Measurements from ENCODE around the gene NDUFB10. TPM values are rescaled to one million over a fixed set of nuclear protein-coding genes. Genes with fewer than 3 reads are reported as not detected.
"Not testable (repeated sequence)": the region's sequence is repeated elsewhere in the genome, so short reads cannot be mapped to it uniquely, and the experiment has no call there.

NDUFB10 gene
- 206 and 240 TPM in 2 replicates for total RNA-seq (2014; rRNA removed; shearing (Covaris generic))
- polyA plus RNA-seq (2014; cell fraction: nucleus; rRNA removed) = 353 and 492 TPM in 2 replicates

DNA sequence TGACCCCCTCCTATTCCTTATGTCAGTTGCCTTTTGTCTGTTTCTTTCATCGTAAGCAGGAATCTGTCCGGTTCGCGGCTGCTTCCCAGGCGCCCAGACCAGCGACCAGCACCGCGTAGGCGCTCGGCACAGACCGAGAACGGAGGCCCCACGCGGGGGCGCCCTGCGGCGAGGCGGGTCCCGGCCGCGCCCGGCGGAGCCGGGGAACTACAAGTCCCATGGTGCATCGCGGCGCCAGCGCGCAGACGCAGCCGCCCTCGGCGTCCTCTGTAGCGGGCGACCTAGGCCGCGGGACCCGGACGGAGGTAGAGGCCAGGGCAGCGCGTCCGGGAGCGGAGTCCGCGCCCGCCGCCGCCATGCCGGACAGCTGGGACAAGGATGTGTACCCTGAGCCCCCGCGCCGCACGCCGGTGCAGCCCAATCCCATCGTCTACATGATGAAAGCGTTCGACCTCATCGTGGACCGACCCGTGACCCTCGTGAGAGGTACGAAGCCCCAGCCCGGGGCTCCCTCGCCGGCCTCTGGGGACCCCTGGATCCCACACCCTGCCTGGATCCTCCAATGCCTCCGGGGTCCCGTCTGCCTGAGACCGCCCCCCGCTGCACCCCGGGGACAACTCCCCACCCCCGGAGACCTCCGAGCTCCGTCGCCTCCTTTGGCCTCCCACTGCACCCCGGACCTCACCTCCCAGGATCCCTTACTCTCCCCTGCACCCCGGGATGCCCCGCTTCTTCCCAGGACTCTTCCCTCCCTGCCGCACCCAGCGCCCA lies at the start of gene NDUFB10:
NDUFB10 (plus strand) TSS at position 270 of the 771 bp plus-strand sequence; CDS start at position 357, 87 bp downstream.
- DNase-seq (ENCODE audit: extremely low read depth, low read depth) = peak; percentile 89

DNA sequence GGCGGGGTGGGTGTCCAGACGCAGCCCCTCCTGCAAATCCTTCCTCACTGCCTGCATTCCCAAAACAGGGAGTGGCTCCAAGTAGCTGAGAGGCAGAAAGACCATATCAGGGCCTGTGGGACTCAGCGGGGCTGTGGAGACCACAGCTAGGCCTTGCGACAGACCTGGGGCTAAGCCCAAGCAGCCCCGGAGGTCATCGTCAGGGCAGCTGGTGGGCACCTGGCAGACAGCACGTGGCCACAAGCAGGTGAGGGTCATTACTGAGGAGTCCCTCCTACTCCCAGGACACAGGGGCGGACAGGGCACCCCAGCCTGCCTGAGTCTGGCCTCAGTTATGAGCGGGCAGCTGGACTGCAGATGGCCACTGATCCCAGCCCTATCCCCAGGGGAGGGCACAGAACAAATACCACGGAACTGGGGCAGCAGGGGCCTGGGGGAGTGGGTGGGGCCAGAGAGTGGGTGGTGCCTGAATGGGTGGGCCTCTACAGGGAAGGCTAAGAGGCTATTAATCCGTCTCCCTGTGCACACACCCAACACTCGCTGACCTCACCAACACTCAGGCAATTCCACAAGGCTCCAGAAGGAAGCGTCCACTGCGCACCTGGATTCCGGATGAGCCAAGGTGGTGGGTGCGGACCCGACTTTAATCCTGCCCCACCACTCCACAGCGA lies 49.6 kb upstream of the NDUFB10 start:
- no peak for DNase-seq (ENCODE audit: extremely low read depth, low read depth)

DNA sequence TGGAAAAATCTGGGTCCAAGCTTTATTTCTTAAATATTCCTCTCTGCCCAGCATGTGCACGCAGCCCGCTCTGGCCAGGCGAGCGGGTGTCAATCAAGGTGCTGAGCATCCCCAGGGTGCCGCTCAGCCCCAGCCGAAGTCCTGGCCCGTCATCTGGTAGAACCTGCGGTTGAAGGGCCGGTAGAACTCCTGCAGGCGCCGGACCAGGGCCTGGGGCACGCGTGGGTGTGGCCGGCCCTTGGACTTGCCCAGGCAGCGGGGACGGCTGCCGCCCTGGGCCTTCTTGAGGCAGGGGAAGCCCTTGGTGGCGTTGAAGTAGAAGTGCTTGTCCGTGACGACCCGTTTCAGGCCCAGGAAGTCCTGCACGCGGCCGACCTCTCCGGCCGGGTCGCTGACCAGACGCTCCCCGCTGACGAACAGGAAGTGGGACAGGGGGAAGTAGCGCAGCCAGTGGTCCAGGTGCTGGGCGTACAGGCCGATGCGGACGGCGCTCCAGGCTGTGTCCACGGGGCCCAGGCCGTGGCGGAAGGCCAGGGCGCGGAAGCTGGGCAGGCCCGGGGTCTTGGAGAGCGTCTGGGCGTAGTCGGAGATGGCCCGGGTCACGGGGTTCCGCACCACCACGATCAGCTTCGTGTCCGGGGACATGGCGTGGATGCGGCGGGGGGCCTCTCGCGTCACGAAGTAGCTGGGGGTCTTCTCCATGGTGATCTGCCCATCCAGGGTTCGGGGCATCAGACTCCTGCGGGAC lies 47.7 kb upstream of the NDUFB10 start:
- no peak for DNase-seq (ENCODE audit: extremely low read depth, low read depth)

DNA sequence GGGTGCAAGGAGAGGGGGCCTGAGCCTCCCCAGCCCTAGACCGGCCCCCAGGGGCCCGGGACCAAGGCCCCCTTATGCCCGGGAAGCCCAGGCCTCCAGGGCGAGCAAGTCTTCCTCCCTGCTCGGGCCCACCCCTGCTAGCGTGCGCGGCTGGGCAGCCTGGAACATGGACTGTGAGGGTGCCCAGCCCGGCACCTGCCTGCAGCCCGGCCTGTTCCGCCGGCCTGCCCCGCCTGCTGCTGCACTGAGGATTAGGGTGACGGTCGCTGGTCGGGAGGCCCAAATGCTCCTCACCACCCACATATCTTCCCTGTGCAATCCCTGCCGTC lies 47.2 kb upstream of the NDUFB10 start:
- no peak for DNase-seq (ENCODE audit: extremely low read depth, low read depth)

DNA sequence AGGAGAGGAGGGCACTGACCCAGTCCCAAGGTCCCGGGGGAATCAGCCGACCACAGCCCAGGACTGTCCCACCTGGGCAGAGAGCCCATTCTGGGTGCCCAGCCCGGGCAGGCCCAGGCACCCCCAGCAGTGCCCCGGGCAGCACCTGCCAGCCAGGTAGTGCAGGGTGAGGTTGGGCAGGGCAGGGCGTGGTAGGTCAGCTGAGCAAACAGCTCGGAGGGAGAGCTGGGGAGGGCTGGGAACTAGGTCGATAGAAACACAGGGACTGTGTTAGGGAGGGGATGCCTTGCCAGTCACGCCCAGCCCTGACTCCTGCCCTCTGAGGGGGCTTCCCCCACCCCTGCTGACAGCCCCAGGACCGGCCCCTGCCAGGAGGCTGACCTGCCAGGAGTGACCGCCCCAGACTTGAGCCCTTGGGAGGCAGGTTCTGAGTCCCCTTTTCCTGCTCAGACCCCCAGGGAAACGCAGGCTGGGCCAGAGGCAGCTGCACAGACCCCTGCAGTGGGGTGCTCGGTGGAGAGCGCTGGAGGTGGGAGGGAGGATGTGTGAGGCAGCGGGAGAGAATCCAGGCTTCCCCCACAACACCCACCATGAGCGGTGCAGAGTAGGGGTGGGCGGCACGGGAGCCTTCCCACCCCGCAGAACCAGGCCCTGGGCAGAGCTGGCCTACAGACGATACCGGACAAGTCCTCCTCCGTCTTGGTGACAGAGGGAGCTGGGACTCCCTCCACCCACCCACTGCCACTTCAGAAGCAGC lies 45.8 kb upstream of the NDUFB10 start:
- DNase-seq (ENCODE audit: extremely low read depth, low read depth) = no peak

DNA sequence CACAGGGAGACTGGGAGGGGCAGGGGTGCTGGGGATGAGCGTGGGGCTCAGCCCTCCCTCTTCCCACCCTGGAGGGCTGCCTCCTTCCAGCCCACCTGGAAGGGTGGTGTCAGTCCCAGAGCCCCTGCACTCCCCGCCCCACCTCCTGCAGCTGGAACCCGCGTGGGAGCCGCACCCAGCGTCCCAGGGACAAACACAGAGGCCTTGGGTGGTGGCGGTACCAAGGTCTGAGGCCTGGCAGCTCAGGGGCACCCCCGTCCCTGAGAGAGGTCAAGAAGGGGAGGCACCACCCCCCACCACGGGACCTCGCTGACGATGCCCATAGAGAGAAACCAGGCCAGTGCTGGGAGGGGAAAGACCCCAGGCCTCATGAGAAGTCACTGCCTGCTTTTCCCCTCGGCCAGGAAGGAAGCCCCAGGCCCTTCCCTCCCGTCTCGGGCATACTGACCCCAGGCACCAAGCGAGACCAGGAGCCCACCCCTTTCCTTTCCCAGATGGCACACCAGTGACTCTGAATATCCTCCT lies 45.2 kb upstream of the NDUFB10 start:
- no peak for DNase-seq (ENCODE audit: extremely low read depth, low read depth)

DNA sequence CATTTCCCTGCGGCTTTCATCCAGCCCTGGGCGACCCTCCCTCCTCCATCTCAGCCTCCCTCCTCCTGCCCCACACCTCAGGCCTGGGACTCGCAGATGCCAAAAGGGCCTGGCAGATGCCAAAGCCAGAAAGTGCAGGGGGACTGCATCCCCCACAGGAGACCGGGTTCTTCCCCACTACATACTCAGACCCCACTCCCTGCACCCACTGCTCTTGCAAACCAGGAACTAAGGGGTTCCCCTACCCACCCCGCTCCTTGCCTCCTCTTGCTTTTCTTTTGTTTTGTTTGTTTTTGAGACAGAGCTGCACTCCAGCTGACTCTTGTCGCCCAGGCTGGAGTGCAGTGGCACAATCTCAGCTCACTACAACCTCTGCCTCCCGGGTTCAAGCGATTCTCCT lies 44.4 kb upstream of the NDUFB10 start:
- no peak for DNase-seq (ENCODE audit: extremely low read depth, low read depth)

DNA sequence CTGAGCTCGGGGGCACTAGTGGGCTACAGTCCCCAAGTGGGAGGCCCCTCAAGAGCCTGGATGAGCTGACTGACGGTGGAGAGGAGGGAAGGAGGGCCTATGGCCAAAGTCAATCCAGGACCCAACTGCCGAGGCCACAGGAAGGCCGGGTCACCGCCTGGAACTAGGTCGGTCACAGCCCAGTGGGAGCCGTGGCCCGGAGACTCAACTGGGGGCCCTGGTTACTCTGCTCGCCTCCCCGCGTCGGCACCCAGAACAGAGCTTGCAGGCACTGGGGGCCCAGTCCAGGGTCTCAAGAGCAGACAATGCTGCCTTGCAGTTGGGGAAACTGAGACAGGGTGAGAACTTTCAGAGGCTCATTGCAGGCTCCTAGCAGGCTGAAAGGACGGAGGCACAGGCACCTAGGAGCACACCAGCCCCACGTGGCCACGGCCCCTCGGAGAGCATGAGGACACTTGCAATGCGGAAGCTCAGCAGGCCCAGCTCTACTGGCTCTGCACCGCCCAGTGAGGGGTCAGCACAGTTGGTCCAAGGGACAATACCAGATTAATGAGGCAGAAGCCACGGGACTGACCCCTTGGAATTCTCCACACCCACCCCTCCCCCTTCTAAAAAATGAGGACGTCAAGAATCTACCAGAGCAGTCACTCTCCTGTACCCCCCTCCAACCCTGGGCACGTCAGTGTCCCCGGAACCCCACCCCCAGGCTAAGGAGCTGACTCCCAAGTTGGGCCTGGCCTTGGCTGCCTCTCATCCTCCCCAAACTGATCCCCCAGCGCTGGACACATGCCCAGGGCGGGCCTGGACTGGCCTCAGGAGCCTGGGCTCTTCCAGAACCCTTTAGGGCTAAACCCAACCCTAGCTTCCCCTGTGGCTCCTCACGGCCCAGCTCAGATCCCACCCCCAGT lies 43.4 kb upstream of the NDUFB10 start:
- no peak for DNase-seq (ENCODE audit: extremely low read depth, low read depth)

DNA sequence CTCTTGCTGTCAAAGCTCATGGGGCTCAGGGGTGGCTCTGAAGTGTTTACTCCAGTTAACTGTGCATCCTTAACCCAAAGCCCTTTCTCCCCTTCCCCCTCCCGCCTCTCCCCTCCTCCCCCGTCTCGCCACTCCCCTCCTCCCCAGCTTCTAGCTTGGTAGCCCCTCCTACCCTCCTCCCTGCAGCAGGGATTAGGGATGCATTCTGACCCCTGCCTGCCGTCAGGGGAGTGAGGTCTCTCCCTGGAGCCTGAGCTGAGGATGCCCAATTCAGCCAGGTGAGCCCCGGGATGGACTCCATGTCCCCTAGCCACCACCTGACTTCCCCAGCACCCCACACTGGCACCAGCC lies 42.7 kb upstream of the NDUFB10 start:
- no peak for DNase-seq (ENCODE audit: extremely low read depth, low read depth)

DNA sequence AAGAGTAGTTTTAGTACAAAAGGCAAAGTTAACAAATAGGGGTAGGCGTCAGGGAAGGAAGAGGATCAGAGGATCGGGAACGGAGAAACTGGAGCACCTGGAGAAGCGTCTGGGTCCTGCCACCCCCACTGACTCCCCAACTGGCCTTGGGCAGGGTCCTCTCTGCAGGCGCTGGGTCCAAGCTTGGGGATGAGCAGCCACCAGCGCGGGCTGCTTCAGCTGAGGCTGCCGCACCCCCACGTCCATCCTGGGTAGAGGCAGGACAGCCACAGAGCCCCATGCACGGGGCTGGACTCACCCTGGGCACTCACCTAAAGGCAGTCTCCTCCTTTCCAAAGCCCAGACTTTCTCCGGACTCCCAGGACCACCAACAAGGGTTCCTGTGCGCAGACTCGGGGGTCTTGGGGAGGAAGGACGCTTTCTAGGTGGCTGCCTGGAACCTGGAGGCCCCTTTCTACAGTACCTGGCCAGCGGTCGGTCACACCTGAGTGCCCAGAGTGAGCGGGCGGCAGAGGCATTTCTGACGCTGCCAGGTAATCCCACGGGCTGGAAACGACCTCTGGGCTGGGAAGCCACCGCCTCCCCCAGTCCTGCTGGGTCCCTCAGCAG lies 42.2 kb upstream of the NDUFB10 start:
- DNase-seq (ENCODE audit: extremely low read depth, low read depth) = no peak

DNA sequence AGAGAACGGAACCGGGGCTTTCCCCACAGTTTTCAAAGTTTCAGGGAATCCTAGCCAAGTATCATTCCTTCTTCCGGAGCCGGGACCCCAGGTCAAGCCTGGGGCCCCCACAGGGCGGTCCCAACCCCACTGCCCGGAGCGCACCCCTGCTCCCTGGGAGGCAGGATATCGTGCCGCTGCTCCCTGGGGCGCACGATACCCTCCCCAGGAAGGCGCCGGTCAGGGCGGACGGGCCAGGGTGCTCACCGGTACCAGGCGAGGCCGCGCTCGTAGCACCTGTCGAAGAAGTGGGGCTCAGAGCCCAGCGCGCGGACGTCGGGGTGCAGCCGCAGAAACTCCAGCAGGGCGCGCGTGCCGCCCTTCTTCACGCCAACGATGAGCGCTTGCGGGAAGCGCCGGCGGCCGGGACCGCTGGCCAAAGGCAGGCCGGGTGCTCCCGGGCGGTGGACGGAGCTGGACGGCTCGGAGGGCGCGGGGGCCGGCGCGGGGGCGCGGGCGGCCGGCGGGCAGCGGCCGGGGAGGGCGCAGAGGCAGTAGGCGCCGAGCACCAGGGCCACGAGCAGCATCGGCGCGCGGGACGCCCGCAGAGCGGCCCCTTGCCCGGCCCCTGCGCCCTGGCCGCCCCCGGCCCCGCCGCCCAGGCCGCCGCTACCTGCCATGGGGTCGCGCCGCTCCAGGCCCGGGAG lies 41.5 kb upstream of the NDUFB10 start:
- no peak for DNase-seq (ENCODE audit: extremely low read depth, low read depth)

DNA sequence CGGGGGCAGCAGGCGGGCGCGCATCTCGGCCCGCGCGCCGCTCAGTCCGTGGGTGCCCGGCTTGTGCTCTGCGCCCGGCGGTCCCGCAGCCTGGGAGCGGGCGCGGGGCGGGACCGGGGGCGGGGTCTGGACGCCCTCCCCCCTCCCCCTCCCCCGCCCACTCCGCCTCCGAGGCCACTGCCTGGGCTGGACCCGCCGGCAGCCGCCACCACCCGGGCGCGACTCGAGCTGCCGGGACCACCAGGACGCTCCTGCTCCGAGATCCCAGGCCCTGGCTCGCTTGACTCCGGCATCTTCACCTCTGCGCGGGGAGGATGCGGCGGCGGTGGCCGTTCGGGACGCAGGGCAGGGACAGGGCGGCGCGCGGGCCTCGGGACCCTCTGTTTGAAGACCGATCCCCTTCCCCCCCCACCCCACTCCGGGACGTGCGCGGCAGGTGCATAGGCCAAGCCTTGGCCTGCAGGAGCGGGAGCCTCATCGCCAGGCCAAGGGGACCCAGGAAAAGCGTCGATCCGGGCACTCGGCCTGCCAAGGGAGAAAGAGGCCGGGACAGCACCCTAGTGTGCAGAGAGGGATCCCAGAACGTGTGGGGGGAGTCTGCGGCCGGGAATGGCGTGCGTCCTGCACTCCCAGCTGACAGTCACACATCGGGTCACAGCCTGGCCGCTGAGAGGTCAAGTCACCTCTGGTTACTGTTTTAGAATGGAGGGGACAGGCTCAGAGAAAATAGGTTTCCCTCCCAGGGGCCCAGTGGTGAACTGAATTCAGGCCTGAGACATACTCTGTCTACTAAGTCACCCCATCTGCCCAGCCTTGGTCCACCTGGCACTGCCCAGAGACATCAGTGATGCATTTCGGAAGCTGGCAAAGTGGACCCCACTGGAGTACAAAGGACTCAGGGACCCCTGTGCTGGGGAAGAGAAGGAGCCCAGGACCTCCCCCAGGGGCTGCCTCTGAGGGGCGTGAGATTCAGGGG lies 40.7 kb upstream of the NDUFB10 start, which contains the start of gene HS3ST6:
HS3ST6 (minus strand) TSS at position 65 of the 976 bp plus-strand sequence. CDS start 92 bp downstream, outside the sequence.
- no peak for DNase-seq (ENCODE audit: extremely low read depth, low read depth)

DNA sequence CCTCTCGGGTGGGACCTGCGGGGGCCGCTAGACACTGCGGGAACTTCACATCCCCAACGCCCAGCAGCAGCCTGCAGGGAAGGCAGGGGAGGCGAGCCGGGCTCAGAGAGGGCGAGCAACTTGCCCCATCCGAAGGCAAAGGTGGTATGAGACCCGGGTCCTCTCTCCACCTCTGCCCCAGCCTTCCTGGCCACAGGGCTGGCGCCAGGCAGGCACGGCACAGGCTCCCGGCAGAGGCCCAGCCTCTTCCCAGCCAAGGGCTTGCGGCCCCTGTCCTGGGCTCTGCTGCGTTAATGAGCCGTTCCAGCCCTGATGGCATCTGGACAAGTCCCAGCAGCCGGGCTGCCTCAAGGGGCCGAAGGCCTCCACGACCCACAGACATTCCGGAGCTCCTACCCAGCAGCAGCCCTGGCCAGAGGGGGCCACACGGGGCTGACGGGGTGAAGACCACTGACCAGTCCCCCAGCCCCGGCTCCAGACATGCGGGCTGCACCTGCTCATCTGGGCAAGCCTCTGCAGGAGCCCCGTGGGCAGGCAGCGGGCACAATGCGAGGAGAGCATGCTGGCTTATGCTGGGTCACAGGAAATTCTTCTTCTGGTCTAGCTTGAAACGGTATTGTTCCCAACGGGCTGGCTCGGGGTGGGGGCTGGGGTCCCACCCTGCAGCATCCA lies 39.9 kb upstream of the NDUFB10 start:
- no peak for DNase-seq (ENCODE audit: extremely low read depth, low read depth)

DNA sequence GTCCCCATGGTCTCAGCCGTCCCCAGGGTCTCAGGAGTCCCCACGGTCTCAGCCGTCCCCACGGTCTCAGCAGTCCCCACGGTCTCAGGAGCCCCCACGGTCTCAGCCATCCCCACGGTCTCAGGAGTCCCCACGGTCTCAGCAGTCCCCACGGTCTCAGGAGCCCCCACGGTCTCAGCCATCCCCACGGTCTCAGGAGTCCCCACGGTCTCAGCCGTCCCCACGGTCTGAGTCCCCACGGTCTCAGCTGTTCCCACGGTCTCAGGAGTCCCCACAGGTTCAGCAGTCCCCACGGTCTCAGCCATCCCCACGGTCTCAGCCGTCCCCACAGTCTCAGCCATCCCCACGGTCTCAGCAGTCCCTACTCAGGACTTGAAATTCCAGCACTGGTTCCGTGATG lies 39.2 kb upstream of the NDUFB10 start:
- not testable (repeated sequence) for DNase-seq (ENCODE audit: extremely low read depth, low read depth)

DNA sequence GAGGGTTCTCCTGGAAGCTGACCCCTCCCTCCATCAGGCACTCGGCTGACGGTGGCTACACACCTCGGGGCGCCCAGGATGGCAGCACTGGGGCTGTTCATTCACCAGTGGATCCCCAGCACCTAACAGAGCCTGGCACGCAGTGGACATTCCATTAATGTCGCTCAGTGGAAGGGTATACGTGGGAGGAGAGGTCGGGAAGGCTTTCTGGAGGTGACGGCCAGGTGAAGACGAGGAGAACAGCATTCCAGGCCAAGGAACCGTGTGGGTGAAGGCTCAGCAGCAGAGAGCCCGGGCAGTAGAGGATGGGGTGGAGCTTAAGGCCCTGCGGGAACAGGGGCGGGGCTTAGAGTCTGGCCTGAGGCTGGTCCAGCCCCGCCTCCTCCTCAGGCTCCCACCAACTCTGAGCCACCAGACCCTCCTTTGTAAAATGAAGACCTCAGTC lies 38.6 kb upstream of the NDUFB10 start:
- DNase-seq (ENCODE audit: extremely low read depth, low read depth) = no peak

DNA sequence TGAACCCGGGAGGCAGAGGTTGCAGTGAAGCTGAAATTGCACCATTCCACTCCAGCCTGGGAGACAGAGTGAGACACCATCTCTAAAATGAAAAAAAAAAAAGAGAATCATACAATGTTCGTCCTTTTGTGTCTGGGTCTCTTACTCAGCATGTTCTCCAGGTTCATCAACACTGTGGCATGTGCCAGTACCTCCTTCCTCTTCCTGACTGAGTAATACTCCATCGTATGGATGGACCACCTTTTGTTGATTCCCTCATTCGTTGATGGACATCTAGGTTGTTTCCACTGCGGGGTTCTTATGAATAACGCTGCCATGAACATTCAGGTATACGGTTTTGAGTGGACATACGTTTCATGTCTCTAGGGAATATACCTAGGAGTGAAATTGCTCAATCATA lies 37.0 kb upstream of the NDUFB10 start:
- no peak for DNase-seq (ENCODE audit: extremely low read depth, low read depth)

Measured in NCI-H460 (cell line).